Measurements from ENCODE around the gene ZC3H18. TPM values are rescaled to one million over a fixed set of nuclear protein-coding genes. Genes with fewer than 3 reads are reported as not detected.
A peak's percentile ranks its signal among the peaks of the same experiment; 100 is the strongest.

Gene ZC3H18
- total RNA-seq, 3 donors from 2014 or later, result 12.5 to 14.9 (median 13.3) TPM

DNA sequence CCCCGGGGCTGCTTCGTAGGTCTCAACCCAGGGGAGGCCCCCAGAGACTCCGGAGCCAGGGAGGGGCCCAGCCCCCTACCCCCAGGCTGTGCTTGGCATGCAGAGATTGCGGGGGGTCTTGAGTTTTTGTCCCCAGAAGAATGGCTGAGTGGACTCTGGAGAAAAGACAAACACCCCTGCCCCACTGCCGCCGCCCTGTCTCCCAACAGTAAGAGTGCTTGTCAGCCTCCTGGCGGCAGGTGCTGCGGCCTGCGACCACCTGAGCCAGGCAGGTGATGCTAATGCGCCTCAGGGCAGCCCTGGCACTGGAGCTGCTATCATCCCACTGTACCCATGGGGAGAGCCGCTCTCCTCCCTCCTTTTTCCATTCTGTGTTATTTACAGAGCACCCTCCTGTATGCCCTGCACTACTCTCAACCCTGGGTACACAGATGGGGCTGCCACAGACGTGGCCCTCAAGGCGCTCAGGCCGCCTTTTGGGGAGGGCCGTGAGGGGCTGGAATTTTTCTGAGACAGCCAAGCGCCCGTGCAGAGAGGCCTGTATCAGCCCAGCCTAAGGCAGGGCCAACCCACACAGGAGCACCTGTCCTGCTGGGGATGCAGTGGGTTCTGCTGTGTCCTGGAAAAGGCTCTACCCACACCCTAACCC, 65.6 kb downstream of the ZC3H18 start:
- peaks cover 1% of the 10 kb centered on the region for H3K36me3 ChIP-seq
- H3K27ac ChIP-seq, result no peak overlapping the region

GRCh38 chr16:88636488-88637265, 66.5 kb downstream of the ZC3H18 start:
- H3K36me3 ChIP-seq, result no peaks in the 10 kb centered on the region

More for the DNA sequence above, 65.6 kb downstream of the ZC3H18 start:
- DNase-seq (ENCODE audit: low spot score in 2 of 2), result no peak
- Histone ChIP-seq H3K4me3 (no peak overlapping the region), H3K9me3 (no peaks in the 10 kb centered on the region), H3K27me3 (peaks cover 2 to 41% of the 10 kb centered on the region in 2 donors), H3K4me1 (peaks cover 0 to 17% of the 10 kb centered on the region in 2 donors)
- intact Hi-C loops (cut with DNase I; ENCODE audit: low total_unique reads), result no loop called here
- TF ChIP-seq CTCF (IDR thresholded peaks at IDR 0.05) (no peak), POLR2A (IDR thresholded peaks at IDR 0.05) (no peak), POLR2AphosphoS5 (IDR thresholded peaks at IDR 0.05) (no peak)

DNA sequence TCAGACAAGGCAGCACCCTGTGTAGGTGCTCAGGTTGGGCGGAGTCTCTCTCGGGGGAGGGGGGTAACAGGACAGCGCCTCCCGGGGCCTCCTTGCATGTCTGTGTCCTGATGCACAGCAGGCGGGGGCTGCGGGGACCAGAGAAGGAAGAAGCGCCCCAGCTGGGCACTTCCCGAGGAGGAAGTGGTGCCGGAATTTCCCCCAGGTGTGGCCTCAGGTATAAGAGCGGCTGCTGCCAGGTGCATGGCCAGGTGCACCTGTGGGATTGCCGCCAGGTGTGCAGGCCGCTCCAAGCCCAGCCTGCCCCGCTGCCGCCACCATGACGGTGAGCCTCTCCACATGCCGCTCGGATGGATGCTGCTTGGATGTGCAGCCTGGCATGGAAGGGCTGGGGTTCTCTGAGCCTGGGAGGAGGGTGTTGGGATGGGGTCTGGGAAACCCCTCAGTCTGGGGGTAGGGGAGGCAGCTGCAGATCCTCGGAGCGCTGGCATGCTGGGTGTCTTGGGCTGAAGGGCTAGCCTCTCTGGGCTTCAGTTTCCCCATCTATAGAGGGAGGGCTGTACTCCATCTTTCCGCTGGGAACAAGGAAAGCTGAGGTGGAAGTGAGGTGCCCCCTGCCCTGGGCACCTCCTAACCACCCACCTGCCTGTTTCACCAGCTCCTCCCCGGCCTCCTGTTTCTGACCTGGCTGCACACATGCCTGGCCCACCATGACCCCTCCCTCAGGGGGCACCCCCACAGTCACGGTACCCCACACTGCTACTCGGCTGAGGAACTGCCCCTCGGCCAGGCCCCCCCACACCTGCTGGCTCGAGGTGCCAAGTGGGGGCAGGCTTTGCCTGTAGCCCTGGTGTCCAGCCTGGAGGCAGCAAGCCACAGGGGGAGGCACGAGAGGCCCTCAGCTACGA, 68.4 kb downstream of the ZC3H18 start, which contains the start of gene IL17C:
Gene IL17C, plus strand, starts transcription at position 250 of the 908 bp plus-strand sequence. Its CDS starts 70 bp downstream, at position 320.
- H3K4me1 ChIP-seq, result peaks cover 0 to 17% of the 10 kb centered on the region in 2 donors
- H3K4me3 ChIP-seq, result peak within 1 kb of the TSS in 1 of 3 donors; percentile 19
- no peaks in the 10 kb centered on the region for H3K9me3 ChIP-seq
- intact Hi-C loops (cut with DNase I; ENCODE audit: low total_unique reads), result no loop called here
- no peak for DNase-seq (ENCODE audit: low spot score in 2 of 2)
- no peaks in the 10 kb centered on the region for H3K36me3 ChIP-seq
- H3K27ac ChIP-seq, result no peak within 1 kb of the TSS
- peaks cover 2 to 45% of the 10 kb centered on the region in 2 donors for H3K27me3 ChIP-seq
- no peak for TF ChIP-seq CTCF (IDR thresholded peaks at IDR 0.05)
- TF ChIP-seq POLR2A (IDR thresholded peaks at IDR 0.05), result no peak
- TF ChIP-seq POLR2AphosphoS5 (IDR thresholded peaks at IDR 0.05), result no peak

More at GRCh38 chr16:88636488-88637265, 66.5 kb downstream of the ZC3H18 start:
- Histone ChIP-seq H3K27ac (no peak overlapping the region), H3K4me3 (no peak overlapping the region), H3K27me3 (peaks cover 2 to 45% of the 10 kb centered on the region in 2 donors), H3K9me3 (no peaks in the 10 kb centered on the region), H3K4me1 (peaks cover 0 to 17% of the 10 kb centered on the region in 2 donors)
- no peak for TF ChIP-seq POLR2A (IDR thresholded peaks at IDR 0.05)
- TF ChIP-seq CTCF (IDR thresholded peaks at IDR 0.05), result no peak
- no peak for TF ChIP-seq POLR2AphosphoS5 (IDR thresholded peaks at IDR 0.05)
- no peak for DNase-seq (ENCODE audit: low spot score in 2 of 2)
- intact Hi-C loops (cut with DNase I; ENCODE audit: low total_unique reads), result no loop called here

GRCh38 chr16:88639231-88640038, 69.2 kb downstream of the ZC3H18 start:
- no peak for DNase-seq (ENCODE audit: low spot score in 2 of 2)
- H3K27me3 ChIP-seq, result peaks cover 2 to 45% of the 10 kb centered on the region in 2 donors
- intact Hi-C loops (cut with DNase I; ENCODE audit: low total_unique reads), result no loop called here
- H3K9me3 ChIP-seq, result no peaks in the 10 kb centered on the region
- H3K4me1 ChIP-seq, result peaks cover 0 to 14% of the 10 kb centered on the region in 2 donors
- peak overlapping the region in 1 of 3 donors; percentile 19 for H3K4me3 ChIP-seq
- H3K27ac ChIP-seq, result no peak overlapping the region
- no peaks in the 10 kb centered on the region for H3K36me3 ChIP-seq
- TF ChIP-seq CTCF (IDR thresholded peaks at IDR 0.05), result no peak
- no peak for TF ChIP-seq POLR2AphosphoS5 (IDR thresholded peaks at IDR 0.05)
- TF ChIP-seq POLR2A (IDR thresholded peaks at IDR 0.05), result no peak

All from breast epithelium (tissue), 4 donors.